Esophagus squamous epithelium (tissue), 4 donors: ENCODE measurements around the gene RTTN.

Source experiments
- POLR2A ChIP-seq, 4 donors: fragments of 450-650 bp; IDR thresholded peaks; one replicate each; pipeline ENCODE4 v1.6.1; 2017; ENCODE audit warnings: antibody characterized with exemption in 4 of 4, mild to moderate bottlenecking in 4 of 4, moderate library complexity in 3 of 4
- TF ChIP-seq, protein P1 (sequence below), 6 experiments: fragments of 450-650 bp in 4 of 6; fragments of 200-600 bp in 2 of 6; sonication (generic) in 2 of 6; IDR thresholded peaks; one replicate each; pipeline ENCODE4 v1.5.1; 2016 to 2019; ENCODE audit warnings: antibody characterized with exemption in 6 of 6, mild to moderate bottlenecking in 4 of 6, moderate library complexity in 4 of 6

DNA sequence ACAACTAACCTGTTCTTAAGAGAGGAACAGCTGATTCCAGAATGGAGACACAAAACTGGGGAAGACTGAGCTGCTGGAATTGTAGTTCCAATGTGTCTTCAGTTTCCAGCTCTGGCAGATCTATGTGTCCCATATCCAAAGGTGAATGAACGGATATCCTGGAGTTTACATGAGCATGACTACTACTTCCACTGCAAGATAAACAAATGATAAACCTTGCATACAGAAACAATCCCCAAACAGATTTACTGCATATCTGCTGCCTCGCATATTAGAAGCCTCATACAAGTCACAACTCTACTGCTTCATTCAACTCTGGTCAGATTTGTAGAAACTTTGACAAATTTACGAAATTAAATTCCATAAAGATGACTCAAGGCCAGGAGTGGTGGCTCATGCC lies 15.0 kb downstream of the RTTN start:
- TF ChIP-seq, protein P1, sequence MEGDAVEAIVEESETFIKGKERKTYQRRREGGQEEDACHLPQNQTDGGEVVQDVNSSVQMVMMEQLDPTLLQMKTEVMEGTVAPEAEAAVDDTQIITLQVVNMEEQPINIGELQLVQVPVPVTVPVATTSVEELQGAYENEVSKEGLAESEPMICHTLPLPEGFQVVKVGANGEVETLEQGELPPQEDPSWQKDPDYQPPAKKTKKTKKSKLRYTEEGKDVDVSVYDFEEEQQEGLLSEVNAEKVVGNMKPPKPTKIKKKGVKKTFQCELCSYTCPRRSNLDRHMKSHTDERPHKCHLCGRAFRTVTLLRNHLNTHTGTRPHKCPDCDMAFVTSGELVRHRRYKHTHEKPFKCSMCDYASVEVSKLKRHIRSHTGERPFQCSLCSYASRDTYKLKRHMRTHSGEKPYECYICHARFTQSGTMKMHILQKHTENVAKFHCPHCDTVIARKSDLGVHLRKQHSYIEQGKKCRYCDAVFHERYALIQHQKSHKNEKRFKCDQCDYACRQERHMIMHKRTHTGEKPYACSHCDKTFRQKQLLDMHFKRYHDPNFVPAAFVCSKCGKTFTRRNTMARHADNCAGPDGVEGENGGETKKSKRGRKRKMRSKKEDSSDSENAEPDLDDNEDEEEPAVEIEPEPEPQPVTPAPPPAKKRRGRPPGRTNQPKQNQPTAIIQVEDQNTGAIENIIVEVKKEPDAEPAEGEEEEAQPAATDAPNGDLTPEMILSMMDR (IDR thresholded peaks at IDR 0.05) = no peak
- no peak for TF ChIP-seq POLR2A (IDR thresholded peaks at IDR 0.05)
